A549 (cell line): Measurements from ENCODE around the gene KLK7.

ENCODE experiments used
- CBX2 ChIP-seq: fragments of 200-600 bp; sonication (generic); IDR thresholded peaks from 2 replicates; pipeline ENCODE4 v1.6.1; 2016; ENCODE audit warnings: low read depth, mild to moderate bottlenecking, borderline replicate concordance
- CBX8 ChIP-seq: fragments of 200-600 bp; sonication (generic); IDR thresholded peaks from 2 replicates; pipeline ENCODE4 v1.6.1; 2016
- CTCF ChIP-seq: fragments of >200 bp; sonication (Bioruptor Twin); formaldehyde crosslinking; IDR thresholded peaks from 3 replicates; pipeline ENCODE4 v1.5.1; 2016
- ESRRA ChIP-seq: fragments of 150-350 bp; IDR thresholded peaks from 2 replicates; pipeline ENCODE4 v1.6.1; 2014; ENCODE audit warnings: mild to moderate bottlenecking, low read length, borderline replicate concordance
- JUN ChIP-seq, 2 experiments: fragments of >200 bp; sonication (Bioruptor Twin); formaldehyde crosslinking; IDR thresholded peaks; 2 replicates in 1 of 2; 3 replicates in 1 of 2; pipeline ENCODE4 v1.6.1; 2016 to 2017
- MAFK ChIP-seq: fragments of 450-650 bp; IDR thresholded peaks from 2 replicates; pipeline ENCODE4 v1.6.1; 2014; ENCODE audit not compliant: partially characterized antibody
- POLR2A ChIP-seq: IDR thresholded peaks from 2 replicates; pipeline ENCODE4 v1.6.1; 2012; ENCODE audit warnings: mild to moderate bottlenecking, low read length
- REST ChIP-seq: fragments of 200-600 bp; sonication (generic); IDR thresholded peaks from 2 replicates; pipeline ENCODE4 v1.6.1; 2016; ENCODE audit warnings: antibody characterized with exemption, mild to moderate bottlenecking, moderate library complexity

- no peak for TF ChIP-seq CTCF
- no peak for TF ChIP-seq POLR2A
- TF ChIP-seq REST = no peak
- TF ChIP-seq MAFK = no peak
- no peak for TF ChIP-seq JUN (IDR thresholded peaks at IDR 0.05)
- TF ChIP-seq CBX8 = no peak
- no peak for TF ChIP-seq CBX2
- no peak for TF ChIP-seq ESRRA
Observed at GRCh38 chr19:51031220-51031879, 47.6 kb upstream of the KLK7 start.
